Fibroblast of the conjunctiva (primary cell): Measurements from ENCODE around the gene RNASE8.
"Not testable (repeated sequence)": the region's sequence is repeated elsewhere in the genome, so short reads cannot be mapped to it uniquely, and the experiment has no call there.

ENCODE experiments used
- DNase-seq: peaks from one replicate; pipeline ENCODE4 v3.0.0-alpha.2; 2010; ENCODE audit warnings: low read depth

The RNASE8 gene

DNA sequence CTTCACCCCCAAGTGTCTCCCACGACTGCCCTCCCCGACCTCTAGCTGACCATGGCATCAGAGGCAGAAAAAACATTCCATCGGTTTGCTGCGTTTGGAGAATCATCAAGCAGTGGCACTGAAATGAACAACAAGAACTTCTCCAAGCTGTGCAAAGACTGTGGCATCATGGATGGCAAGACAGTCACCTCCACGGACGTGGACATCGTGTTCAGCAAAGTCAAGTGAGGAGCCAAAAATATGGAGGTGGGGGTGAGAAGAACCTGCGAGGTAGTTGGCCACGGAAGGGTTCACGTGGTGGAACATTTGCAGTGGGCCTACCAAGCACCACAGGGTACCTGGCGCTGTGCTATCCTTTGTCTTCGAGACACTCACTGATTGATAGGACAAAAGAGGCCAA, 27.1 kb upstream of the RNASE8 start:
- DNase-seq: no peak

- no peak for DNase-seq
These were observed 25.1 kb upstream of the RNASE8 start for GRCh38 chr14:21032326-21033132.

DNA sequence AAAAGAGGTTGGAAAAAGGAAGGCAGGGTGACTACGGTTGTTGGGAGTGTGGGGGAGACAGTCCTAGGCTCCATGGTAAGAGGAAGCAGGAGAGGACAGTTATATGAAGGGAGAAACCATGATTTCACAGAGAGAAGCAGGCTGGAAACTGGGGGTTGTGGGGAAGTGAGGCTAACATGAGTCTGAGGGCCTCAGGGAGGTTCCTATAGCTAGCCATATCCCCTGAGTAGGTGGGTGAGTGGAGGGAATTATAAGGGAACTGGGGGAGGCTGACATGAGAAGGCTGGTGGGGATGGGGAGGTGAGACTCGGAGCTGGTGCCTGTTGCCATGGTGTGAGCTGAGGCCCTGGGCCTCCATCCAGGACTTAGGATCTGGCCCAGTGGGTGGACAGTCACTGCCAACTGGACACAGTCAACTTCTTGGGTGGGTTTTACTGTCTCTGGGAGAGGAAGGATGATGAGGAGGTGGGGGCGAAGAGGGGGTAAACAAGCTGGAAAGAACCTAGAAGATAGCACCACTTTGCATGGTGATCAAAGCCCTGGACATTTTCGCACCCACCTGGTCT, 24.4 kb upstream of the RNASE8 start:
- no peak for DNase-seq

- no peak for DNase-seq
These were observed 22.9 kb upstream of the RNASE8 start, which contains the start of gene RNASE13 for GRCh38 chr14:21034707-21035106. Gene RNASE13, minus strand, starts transcription at chr14:21034807. Its CDS starts 519 bp downstream, at chr14:21034288.

GRCh38 chr14:21036751-21037150, 20.9 kb upstream of the RNASE8 start:
- DNase-seq: no peak

DNA sequence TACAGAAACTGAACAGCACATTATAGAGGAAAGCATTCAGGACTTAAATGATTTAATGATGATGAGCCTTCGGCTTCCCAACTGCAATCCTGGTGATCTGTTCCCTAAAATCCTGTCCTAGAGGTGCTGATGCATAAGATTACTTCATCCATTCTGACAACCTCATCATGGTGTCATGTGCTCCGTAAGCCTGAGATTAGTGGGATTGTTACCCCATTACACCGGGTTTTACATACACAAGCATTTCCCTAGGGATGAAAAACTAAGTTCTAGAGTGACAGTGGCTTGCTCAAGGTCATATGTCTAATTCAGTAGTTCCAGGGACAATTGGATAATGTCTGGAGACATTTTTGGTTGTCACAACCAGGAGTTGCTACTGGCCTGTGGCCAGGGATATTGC, 20.5 kb upstream of the RNASE8 start:
- no peak for DNase-seq

GRCh38 chr14:21038441-21039422, 18.9 kb upstream of the RNASE8 start:
- peak; percentile 40 for DNase-seq

DNA sequence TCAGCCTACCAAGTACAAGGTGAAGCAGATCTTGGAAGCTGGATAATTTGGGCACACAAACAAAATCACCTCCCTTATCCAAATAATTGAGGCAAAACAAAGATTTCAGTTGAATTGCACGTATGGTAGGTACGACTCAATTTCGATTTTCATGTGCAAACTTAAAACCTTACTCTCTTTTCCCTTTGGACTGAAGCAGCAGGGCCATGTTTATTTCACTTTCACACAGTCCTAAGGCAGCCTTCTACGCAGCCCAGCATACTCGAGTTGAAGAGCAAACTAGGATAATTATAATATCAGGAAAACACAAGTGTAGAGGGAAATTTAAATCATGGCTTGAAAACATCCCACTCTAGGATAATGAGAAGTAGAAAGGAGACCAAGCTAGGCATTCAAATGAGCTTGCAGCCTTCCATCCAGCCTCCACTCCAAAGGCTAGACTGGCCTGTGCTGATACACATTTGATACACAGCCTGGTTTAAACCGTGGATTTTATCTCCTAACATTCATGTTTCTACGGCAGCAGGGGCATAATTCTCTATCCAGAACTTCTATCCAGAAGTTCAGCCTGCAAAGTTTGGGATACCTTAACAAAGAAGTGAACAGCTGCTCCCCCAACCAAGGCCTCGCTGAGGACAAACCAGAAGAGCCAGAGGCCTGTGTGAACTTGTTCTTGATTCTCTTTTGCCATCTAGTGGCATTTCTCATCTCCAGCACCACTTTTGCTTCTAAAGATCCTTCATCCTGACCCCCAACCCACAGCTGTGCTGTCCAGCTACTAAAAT, 17.8 kb upstream of the RNASE8 start:
- peak; percentile 49 for DNase-seq

GRCh38 chr14:21040370-21040925, 17.2 kb upstream of the RNASE8 start:
- no peak for DNase-seq

- DNase-seq: not testable (repeated sequence)
These were observed 16.7 kb upstream of the RNASE8 start for GRCh38 chr14:21040941-21041340.

DNA sequence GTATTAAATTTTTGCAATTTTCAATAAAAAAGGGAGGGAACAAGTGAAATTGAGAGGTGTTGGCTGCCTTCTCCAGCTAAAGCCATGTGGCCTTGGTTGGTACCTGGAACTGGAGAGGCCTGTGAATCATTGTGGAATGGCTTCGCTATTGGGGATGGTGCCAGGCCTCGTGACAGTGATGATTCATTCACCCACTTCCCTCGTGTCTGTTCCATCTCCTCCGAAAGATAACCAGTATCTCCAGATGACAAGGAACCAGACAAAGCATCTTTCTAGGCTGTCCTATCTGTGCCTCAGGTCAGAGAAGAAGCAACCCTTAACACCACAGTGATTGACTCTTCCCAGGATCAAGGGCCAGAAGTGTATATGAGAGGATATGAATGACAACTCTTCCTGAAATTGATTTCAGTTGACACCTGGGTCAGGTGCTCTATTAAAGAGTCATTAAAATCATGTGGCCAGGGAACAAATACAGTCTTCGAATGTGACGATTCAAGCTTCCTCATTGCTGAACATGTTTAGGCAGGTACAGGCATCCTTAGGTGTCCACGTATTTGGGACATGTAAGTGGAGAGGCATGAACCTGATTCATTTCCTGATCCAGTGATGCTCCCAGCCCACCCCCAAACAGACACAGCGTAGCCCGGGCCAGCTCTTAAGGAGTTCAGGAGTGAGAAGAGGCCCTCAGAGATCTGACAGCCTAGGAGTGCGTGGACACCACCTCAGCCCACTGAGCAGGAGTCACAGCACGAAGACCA, 15.8 kb upstream of the RNASE8 start, which contains the start of gene RNASE7:
TSS of gene RNASE7 (plus strand) at position 687 of the 758 bp plus-strand sequence. CDS start 631 bp downstream, outside the sequence.
- DNase-seq: no peak

DNA sequence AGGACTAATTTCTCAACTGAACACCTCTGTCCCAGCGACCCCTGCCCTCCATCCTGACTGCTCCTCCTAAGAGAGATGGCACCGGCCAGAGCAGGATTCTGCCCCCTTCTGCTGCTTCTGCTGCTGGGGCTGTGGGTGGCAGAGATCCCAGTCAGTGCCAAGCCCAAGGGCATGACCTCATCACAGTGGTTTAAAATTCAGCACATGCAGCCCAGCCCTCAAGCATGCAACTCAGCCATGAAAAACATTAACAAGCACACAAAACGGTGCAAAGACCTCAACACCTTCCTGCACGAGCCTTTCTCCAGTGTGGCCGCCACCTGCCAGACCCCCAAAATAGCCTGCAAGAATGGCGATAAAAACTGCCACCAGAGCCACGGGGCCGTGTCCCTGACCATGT, 14.7 kb upstream of the RNASE8 start:
- DNase-seq: no peak

DNA sequence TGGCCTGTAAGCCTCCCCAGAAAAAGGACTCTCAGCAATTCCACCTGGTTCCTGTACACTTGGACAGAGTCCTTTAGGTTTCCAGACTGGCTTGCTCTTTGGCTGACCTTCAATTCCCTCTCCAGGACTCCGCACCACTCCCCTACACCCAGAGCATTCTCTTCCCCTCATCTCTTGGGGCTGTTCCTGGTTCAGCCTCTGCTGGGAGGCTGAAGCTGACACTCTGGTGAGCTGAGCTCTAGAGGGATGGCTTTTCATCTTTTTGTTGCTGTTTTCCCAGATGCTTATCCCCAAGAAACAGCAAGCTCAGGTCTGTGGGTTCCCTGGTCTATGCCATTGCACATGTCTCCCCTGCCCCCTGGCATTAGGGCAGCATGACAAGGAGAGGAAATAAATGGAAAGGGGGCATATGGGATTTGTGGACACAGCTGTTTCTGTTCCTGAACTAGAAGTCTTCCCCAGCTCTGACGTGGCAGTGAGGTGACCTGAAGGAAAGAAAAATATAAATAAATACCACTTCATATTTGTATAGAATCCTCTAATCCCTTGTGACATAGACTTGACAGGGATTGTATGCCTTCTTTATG, 14.1 kb upstream of the RNASE8 start:
- DNase-seq: no peak

DNA sequence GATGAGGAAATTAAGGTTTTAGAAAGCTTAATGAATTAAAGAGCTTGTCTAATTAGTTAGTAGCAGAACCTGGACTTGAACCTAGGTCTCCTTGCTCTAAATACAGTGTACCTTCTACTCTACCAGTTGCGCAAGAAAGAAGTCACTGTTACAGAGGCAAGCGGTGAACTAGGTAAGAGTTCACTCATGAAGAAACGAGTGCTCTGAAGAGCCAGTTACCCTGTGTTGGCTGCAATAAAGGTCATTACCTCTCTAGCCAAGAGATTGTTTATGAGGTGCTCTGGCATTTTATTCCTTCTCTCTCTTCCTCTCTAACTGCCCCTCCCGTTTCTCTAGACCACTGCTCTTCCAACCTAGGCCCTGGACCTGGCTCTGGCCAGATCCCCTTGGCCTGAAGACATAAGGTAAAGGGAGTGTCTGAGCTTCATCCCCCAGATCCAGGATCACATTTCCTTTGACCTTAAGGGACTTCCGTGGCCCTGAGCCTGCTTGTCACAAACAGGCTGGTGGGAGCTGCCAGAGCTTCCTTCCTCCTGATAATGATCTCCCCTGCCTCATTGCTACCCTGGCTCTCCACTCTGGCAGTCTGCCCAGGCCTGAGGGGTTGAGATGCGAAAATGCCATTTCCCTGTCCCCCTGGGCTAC, 13.5 kb upstream of the RNASE8 start:
- no peak for DNase-seq

DNA sequence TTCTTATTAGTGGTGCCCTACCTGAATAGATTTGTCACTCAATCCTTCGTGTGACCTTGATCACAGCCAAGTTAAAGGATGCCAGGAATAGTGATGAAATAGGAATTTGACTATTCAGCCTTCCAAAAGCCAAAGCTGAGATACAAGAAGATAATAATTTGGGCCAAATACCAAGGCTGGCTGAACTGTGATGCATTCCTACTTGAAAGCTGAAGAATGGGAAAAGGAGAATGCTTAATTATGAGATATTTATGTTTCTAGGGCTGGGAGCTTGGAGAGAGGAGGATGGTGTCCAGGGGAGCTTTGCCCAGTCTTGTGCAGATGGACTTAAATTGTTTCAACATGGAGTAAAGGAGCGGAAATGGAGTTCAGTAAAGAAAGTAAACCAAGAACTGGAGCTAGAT, 10.2 kb upstream of the RNASE8 start:
- no peak for DNase-seq

DNA sequence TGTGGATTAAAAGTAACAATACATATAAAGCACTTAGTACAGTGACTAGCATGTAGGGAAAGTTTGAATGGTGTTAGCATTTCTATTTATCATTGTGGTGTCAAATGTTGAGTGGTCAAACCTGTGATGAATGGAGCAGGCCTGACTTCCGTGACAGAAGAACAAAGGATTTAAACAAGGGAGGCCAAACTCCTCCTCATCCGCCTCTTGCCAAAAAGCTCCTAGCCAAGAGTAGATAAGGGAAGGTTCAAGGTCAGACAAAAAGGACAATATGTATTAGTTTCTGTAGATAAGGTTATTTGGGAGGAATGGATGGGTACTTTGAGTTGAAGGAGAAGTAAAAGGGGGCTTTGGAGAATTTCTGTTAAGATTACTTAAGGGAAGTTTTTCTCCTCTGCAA, 9.0 kb upstream of the RNASE8 start:
- no peak for DNase-seq

GRCh38 chr14:21049271-21049673, 8.3 kb upstream of the RNASE8 start:
- no peak for DNase-seq

DNA sequence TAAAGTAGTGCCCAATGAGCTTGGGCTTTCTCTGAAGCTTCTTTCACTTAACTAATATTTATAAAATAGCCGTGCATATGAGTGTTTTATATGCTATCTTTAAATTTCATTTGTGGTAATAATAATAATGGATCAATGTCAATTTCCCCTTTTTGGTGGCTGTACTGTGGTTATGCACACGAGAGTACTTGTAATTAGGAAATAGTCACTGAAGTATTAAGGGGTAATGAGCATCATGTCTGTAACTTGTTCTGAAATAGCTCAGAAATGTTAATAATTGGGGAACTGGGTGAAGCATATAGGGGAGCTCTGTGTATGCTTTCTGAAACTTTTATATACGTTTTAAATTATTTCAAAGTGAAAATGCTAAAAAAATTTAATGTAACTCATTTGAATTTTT, 7.0 kb upstream of the RNASE8 start:
- DNase-seq: no peak
